HG03196 (cell line): ENCODE results near the gene IZUMO1R.
"Not testable (repeated sequence)": the region's sequence is repeated elsewhere in the genome, so short reads cannot be mapped to it uniquely, and the experiment has no call there.

Experiments
- ATAC-seq: cut with Tn5 transposase; IDR thresholded peaks from one replicate; pipeline ENCODE4 v1.9.1; 2021; ENCODE audit not compliant: unreplicated experiment

IZUMO1R gene

GRCh38 chr11:94303966-94304958 lies at the start of gene IZUMO1R:
TSS of gene IZUMO1R (plus strand) at chr11:94304580. CDS start at chr11:94305637, 1,057 bp downstream.
- ATAC-seq: no peak

- peak; percentile 82 for ATAC-seq
Measured at GRCh38 chr11:94271885-94272372, 32.5 kb upstream of the IZUMO1R start.

- peak; percentile 36 for ATAC-seq
Measured at GRCh38 chr11:94272738-94273313, 31.6 kb upstream of the IZUMO1R start.

GRCh38 chr11:94275961-94276360 lies 28.4 kb upstream of the IZUMO1R start:
- ATAC-seq: no peak

GRCh38 chr11:94276943-94277342 lies 27.4 kb upstream of the IZUMO1R start:
- ATAC-seq: no peak

- not testable (repeated sequence) for ATAC-seq
Measured at GRCh38 chr11:94278207-94278606, 26.2 kb upstream of the IZUMO1R start.

GRCh38 chr11:94279996-94280395 lies 24.4 kb upstream of the IZUMO1R start:
- no peak for ATAC-seq

GRCh38 chr11:94281324-94281723 lies 23.1 kb upstream of the IZUMO1R start:
- no peak for ATAC-seq

- no peak for ATAC-seq
Measured at GRCh38 chr11:94283678-94284077, 20.7 kb upstream of the IZUMO1R start.

GRCh38 chr11:94295534-94295933 lies 8.8 kb upstream of the IZUMO1R start:
- no peak for ATAC-seq

GRCh38 chr11:94297985-94298576 lies 6.3 kb upstream of the IZUMO1R start:
- no peak for ATAC-seq

GRCh38 chr11:94302776-94303175 lies 1.6 kb upstream of the IZUMO1R start:
- no peak for ATAC-seq

GRCh38 chr11:94305146-94305545 lies 766 bp downstream of the IZUMO1R start:
- ATAC-seq: no peak

- no peak for ATAC-seq
Measured at GRCh38 chr11:94307101-94307791, 2.9 kb downstream of the IZUMO1R start.

- no peak for ATAC-seq
Measured at GRCh38 chr11:94308024-94308423, 3.6 kb downstream of the IZUMO1R start.

GRCh38 chr11:94309757-94310156 lies 5.4 kb downstream of the IZUMO1R start:
- no peak for ATAC-seq

GRCh38 chr11:94310191-94310875 lies 6.0 kb downstream of the IZUMO1R start:
- ATAC-seq: no peak

- ATAC-seq: no peak
Measured at GRCh38 chr11:94312339-94312738, 8.0 kb downstream of the IZUMO1R start.

- ATAC-seq: no peak
Measured at GRCh38 chr11:94314064-94314463, 9.7 kb downstream of the IZUMO1R start.

- ATAC-seq: no peak
Measured at GRCh38 chr11:94315664-94316063, 11.3 kb downstream of the IZUMO1R start.
